ENCODE measurements around the gene OR10S1.

The OR10S1 gene

DNA sequence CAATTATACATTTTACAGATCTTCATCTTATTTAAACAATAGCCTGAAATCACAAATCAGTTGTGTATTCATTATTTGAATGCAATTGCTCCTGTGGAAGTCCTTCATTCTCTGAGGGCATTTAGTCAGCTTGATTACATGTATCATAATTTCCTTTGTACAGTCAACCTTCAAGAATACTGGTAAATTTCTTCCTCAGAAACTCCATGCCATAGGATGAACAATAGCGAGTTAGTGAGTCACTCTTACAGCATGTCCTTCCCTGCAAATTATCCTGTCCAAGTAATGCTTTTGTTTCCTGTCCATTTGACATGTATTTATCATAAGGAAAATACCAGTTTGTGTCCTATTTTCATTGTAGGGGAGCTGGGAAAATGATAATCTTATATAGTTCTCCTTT, 3.8 kb downstream of the OR10S1 start:
- H3K4me2 ChIP-seq (ENCODE audit: low read length), result no peak overlapping the region
- no peaks in the 10 kb centered on the region for H3K9me2 ChIP-seq (replicated peaks; ENCODE audit: control insufficient read depth, low read length)
- no peaks in the 10 kb centered on the region for H3K4me1 ChIP-seq (ENCODE audit: control insufficient read depth, low read length)
- no peak overlapping the region for H3K4me3 ChIP-seq (ENCODE audit: low read length)
- no peaks in the 10 kb centered on the region for H3K9me3 ChIP-seq (ENCODE audit: control insufficient read depth, insufficient read depth, low read length)
- TF ChIP-seq EZH2phosphoT487 (IDR thresholded peaks at IDR 0.05; ENCODE audit: borderline replicate concordance, low read length), result no peak
- TF ChIP-seq, protein P1, sequence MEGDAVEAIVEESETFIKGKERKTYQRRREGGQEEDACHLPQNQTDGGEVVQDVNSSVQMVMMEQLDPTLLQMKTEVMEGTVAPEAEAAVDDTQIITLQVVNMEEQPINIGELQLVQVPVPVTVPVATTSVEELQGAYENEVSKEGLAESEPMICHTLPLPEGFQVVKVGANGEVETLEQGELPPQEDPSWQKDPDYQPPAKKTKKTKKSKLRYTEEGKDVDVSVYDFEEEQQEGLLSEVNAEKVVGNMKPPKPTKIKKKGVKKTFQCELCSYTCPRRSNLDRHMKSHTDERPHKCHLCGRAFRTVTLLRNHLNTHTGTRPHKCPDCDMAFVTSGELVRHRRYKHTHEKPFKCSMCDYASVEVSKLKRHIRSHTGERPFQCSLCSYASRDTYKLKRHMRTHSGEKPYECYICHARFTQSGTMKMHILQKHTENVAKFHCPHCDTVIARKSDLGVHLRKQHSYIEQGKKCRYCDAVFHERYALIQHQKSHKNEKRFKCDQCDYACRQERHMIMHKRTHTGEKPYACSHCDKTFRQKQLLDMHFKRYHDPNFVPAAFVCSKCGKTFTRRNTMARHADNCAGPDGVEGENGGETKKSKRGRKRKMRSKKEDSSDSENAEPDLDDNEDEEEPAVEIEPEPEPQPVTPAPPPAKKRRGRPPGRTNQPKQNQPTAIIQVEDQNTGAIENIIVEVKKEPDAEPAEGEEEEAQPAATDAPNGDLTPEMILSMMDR (IDR thresholded peaks at IDR 0.05; ENCODE audit: low read depth, low read length, poor library complexity, severe bottlenecking), result no peak
- no peaks in the 10 kb centered on the region for H3K79me2 ChIP-seq (ENCODE audit: control insufficient read depth, low read length)
- H3K27me3 ChIP-seq (ENCODE audit: control insufficient read depth, low read length), result no peaks in the 10 kb centered on the region
- no peaks in the 10 kb centered on the region for H3F3A ChIP-seq (ENCODE audit: control insufficient read depth, insufficient read depth)
- H3K36me3 ChIP-seq (ENCODE audit: control insufficient read depth, low read length), result no peaks in the 10 kb centered on the region
- H3K27ac ChIP-seq (ENCODE audit: low read depth, low read length), result no peak overlapping the region
- no peaks in the 10 kb centered on the region for H4K20me1 ChIP-seq (ENCODE audit: control insufficient read depth, insufficient read depth, low read depth, low read length)

DNA sequence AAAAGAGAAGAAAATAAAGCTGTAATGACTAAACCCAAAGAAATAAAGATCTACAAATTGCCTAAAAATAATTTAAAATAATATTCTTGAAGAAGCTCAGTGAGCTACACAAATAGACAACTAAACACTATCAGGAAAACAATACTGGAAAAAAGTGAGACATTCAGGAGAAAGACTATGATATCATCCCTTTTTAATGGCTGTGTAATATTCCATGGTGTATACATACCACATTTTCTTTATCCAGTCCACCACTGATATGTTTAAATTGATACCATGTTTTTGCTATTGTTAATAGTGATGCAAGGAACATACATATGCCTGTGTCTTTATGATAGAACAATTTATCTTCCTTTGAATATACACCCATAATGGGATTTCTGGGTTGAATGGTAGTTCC, 20.8 kb downstream of the OR10S1 start:
- Histone ChIP-seq H3K79me2 (ENCODE audit: control insufficient read depth, low read length) (no peaks in the 10 kb centered on the region), H3K27me3 (ENCODE audit: control insufficient read depth, low read length) (no peaks in the 10 kb centered on the region), H3K36me3 (ENCODE audit: control insufficient read depth, low read length) (no peaks in the 10 kb centered on the region), H3K4me1 (ENCODE audit: control insufficient read depth, low read length) (no peaks in the 10 kb centered on the region), H3K9me3 (ENCODE audit: control insufficient read depth, insufficient read depth, low read length) (no peaks in the 10 kb centered on the region), H3K4me3 (ENCODE audit: low read length) (no peak overlapping the region), H3K9me2 (replicated peaks; ENCODE audit: control insufficient read depth, low read length) (no peaks in the 10 kb centered on the region), H3K4me2 (ENCODE audit: low read length) (no peak overlapping the region), H4K20me1 (ENCODE audit: control insufficient read depth, insufficient read depth, low read depth, low read length) (no peaks in the 10 kb centered on the region), H3F3A (ENCODE audit: control insufficient read depth, insufficient read depth) (no peaks in the 10 kb centered on the region), H3K27ac (ENCODE audit: low read depth, low read length) (no peak overlapping the region)
- TF ChIP-seq EZH2phosphoT487 (IDR thresholded peaks at IDR 0.05; ENCODE audit: borderline replicate concordance, low read length), result no peak

DNA sequence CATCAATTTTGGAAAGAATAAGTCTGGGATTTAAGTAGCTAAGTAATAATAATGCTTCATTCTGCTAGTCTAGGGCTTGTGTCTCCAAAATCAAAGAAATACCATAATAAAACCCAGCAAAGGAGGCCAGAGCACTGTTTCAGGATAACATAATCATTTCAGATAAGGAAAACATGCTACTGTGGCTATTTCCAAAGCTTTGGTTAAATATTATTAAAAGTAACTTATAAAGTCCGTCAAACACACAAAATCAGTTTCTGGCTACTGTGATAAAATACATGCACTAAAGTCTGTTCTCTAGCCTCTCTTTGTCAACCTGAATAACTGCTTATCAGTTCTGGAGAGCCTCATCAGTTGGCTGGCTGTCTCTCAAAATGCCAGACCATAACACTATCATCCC, 32.4 kb downstream of the OR10S1 start:
- H3K27me3 ChIP-seq (ENCODE audit: control insufficient read depth, low read length), result no peaks in the 10 kb centered on the region
- no peaks in the 10 kb centered on the region for H3K4me1 ChIP-seq (ENCODE audit: control insufficient read depth, low read length)
- H3K4me2 ChIP-seq (ENCODE audit: low read length), result no peak overlapping the region
- H3K4me3 ChIP-seq (ENCODE audit: low read length), result no peak overlapping the region
- TF ChIP-seq, protein P1 (IDR thresholded peaks at IDR 0.05; ENCODE audit: low read depth, low read length, poor library complexity, severe bottlenecking), result no peak
- no peak for TF ChIP-seq EZH2phosphoT487 (IDR thresholded peaks at IDR 0.05; ENCODE audit: borderline replicate concordance, low read length)
- no peak overlapping the region for H3K27ac ChIP-seq (ENCODE audit: low read depth, low read length)
- no peaks in the 10 kb centered on the region for H3F3A ChIP-seq (ENCODE audit: control insufficient read depth, insufficient read depth)
- no peaks in the 10 kb centered on the region for H3K36me3 ChIP-seq (ENCODE audit: control insufficient read depth, low read length)
- no peaks in the 10 kb centered on the region for H4K20me1 ChIP-seq (ENCODE audit: control insufficient read depth, insufficient read depth, low read depth, low read length)
- H3K9me2 ChIP-seq (replicated peaks; ENCODE audit: control insufficient read depth, low read length), result no peaks in the 10 kb centered on the region
- H3K79me2 ChIP-seq (ENCODE audit: control insufficient read depth, low read length), result no peaks in the 10 kb centered on the region
- no peaks in the 10 kb centered on the region for H3K9me3 ChIP-seq (ENCODE audit: control insufficient read depth, insufficient read depth, low read length)

DNA sequence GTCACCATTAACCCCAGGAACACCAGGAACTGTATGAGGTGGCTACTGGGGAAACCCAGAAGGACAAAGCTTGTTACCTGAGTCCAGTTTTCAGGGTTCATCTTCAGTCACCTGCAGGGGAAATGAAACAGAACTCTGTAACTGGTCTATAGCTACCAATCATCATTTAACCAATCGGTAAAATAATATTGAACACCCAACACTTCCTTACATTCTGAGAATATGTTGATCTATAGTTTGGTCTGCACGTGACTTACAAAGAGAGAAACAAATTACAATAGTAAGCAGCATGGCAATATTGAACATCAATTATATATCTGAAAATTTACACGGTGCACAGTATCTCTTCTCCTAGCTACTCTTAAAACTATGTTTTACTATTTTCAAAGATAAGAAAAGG, 33.8 kb downstream of the OR10S1 start, which contains the start of gene OR6T1:
TSS of gene OR6T1 (minus strand) at position 101 of the 400 bp plus-strand sequence. CDS start at position 101, 0 bp downstream.
- TF ChIP-seq EZH2phosphoT487 (IDR thresholded peaks at IDR 0.05; ENCODE audit: borderline replicate concordance, low read length), result no peak
- TF ChIP-seq, protein P1 (IDR thresholded peaks at IDR 0.05; ENCODE audit: low read depth, low read length, poor library complexity, severe bottlenecking), result no peak
- H3K27me3 ChIP-seq (ENCODE audit: control insufficient read depth, low read length), result no peaks in the 10 kb centered on the region
- no peaks in the 10 kb centered on the region for H3F3A ChIP-seq (ENCODE audit: control insufficient read depth, insufficient read depth)
- H4K20me1 ChIP-seq (ENCODE audit: control insufficient read depth, insufficient read depth, low read depth, low read length), result no peaks in the 10 kb centered on the region
- no peak within 1 kb of the TSS for H3K27ac ChIP-seq (ENCODE audit: low read depth, low read length)
- H3K9me3 ChIP-seq (ENCODE audit: control insufficient read depth, insufficient read depth, low read length), result no peaks in the 10 kb centered on the region
- no peaks in the 10 kb centered on the region for H3K36me3 ChIP-seq (ENCODE audit: control insufficient read depth, low read length)
- no peaks in the 10 kb centered on the region for H3K4me1 ChIP-seq (ENCODE audit: control insufficient read depth, low read length)
- no peak within 1 kb of the TSS for H3K4me2 ChIP-seq (ENCODE audit: low read length)
- H3K9me2 ChIP-seq (replicated peaks; ENCODE audit: control insufficient read depth, low read length), result no peaks in the 10 kb centered on the region
- no peaks in the 10 kb centered on the region for H3K79me2 ChIP-seq (ENCODE audit: control insufficient read depth, low read length)
- H3K4me3 ChIP-seq (ENCODE audit: low read length), result no peak within 1 kb of the TSS

Measured in DOHH2 (cell line).